Keratinocyte (primary cell): ENCODE results near the gene ERC2. TPM values are rescaled to one million over a fixed set of nuclear protein-coding genes. Genes with fewer than 3 reads are reported as not detected.

Source experiments
- DNase-seq: peaks from one replicate; pipeline ENCODE4 v3.0.0-alpha.2; 2011; ENCODE audit warnings: low read depth, missing footprints, low spot score
- FAIRE-seq: peaks from 2 replicates; lab custom pipeline; 2011; peaks lifted over from hg19 to GRCh38; lab: Jason Lieb, UNC
- H2AFZ ChIP-seq: 2 replicates; pipeline ENCODE4 v1.6.0; 2012; ENCODE audit warnings: low read length, control low read depth, inconsistent platforms; ENCODE audit not compliant: control insufficient read depth
- H3K27ac ChIP-seq: 2 replicates; pipeline ENCODE4 v1.5.1; 2011; ENCODE audit warnings: low read length; ENCODE audit not compliant: control insufficient read depth, insufficient read depth
- H3K27me3 ChIP-seq: 3 replicates; pipeline ENCODE4 v1.6.0; 2011; ENCODE audit warnings: low read length; ENCODE audit not compliant: control insufficient read depth, insufficient read depth; ENCODE audit errors: extremely low read depth
- H3K36me3 ChIP-seq, 2 experiments: 2 replicates in 1 of 2; 3 replicates in 1 of 2; pipeline ENCODE4 v1.5.1; 2011; ENCODE audit warnings: low read length in 2 of 2, mild to moderate bottlenecking in 1 of 2; ENCODE audit not compliant: control insufficient read depth in 2 of 2, insufficient read depth in 2 of 2; ENCODE audit errors: extremely low read depth in 1 of 2
- H3K4me1 ChIP-seq: 3 replicates; pipeline ENCODE4 v1.5.1; 2011; ENCODE audit warnings: low read length; ENCODE audit not compliant: control insufficient read depth, insufficient read depth; ENCODE audit errors: extremely low read depth
- H3K4me2 ChIP-seq: 3 replicates; pipeline ENCODE4 v1.6.0; 2011; ENCODE audit warnings: low read depth, low read length; ENCODE audit not compliant: control insufficient read depth, insufficient read depth; ENCODE audit errors: extremely low read depth
- H3K4me3 ChIP-seq, 3 experiments: fragments of 200-600 bp in 1 of 3; sonication (generic) in 1 of 3; 2 replicates in 2 of 3; 3 replicates in 1 of 3; pipeline ENCODE4 v1.5.1; 2011 to 2016; ENCODE audit warnings: low read length in 3 of 3, mild to moderate bottlenecking in 3 of 3, control low read depth in 2 of 3, inconsistent platforms in 1 of 3, low read depth in 1 of 3, mixed read lengths in 1 of 3, mixed run types in 1 of 3, moderate library complexity in 1 of 3; ENCODE audit not compliant: control insufficient read depth in 2 of 3, insufficient read depth in 2 of 3; ENCODE audit errors: extremely low read depth in 1 of 3
- H3K79me2 ChIP-seq: 2 replicates; pipeline ENCODE4 v1.6.0; 2012; ENCODE audit warnings: low read length; ENCODE audit not compliant: control insufficient read depth, insufficient read depth
- H3K9ac ChIP-seq: 3 replicates; pipeline ENCODE4 v1.6.0; 2011; ENCODE audit warnings: low read length; ENCODE audit not compliant: control insufficient read depth, insufficient read depth; ENCODE audit errors: extremely low read depth
- H3K9me1 ChIP-seq: 3 replicates; pipeline ENCODE4 v1.6.0; 2011; ENCODE audit warnings: low read length; ENCODE audit not compliant: control insufficient read depth, insufficient read depth; ENCODE audit errors: extremely low read depth
- H3K9me3 ChIP-seq: 2 replicates; pipeline ENCODE4 v1.5.1; 2012; ENCODE audit warnings: low read depth, low read length; ENCODE audit not compliant: control insufficient read depth
- H4K20me1 ChIP-seq: 3 replicates; pipeline ENCODE4 v1.6.0; 2011; ENCODE audit warnings: low read length; ENCODE audit not compliant: control insufficient read depth, insufficient read depth; ENCODE audit errors: extremely low read depth
- CTCF ChIP-seq, 3 experiments: IDR thresholded peaks in 1 of 3; conservative IDR thresholded peaks in 1 of 3; optimal IDR thresholded peaks in 1 of 3; 2 replicates in 2 of 3; 3 replicates in 1 of 3; pipeline versions ENCODE3 to v1.5.1; 2011; ENCODE audit warnings: low read length in 3 of 3, mild to moderate bottlenecking in 3 of 3, moderate library complexity in 2 of 3, control low read depth in 1 of 3, inconsistent platforms in 1 of 3; ENCODE audit not compliant: insufficient read depth in 2 of 3; ENCODE audit errors: extremely low read depth in 1 of 3
- EZH2 ChIP-seq: IDR thresholded peaks from one replicate; pipeline ENCODE4 v1.6.1; 2012; ENCODE audit warnings: inconsistent platforms, mild to moderate bottlenecking, low read length, moderate library complexity
- dilution Hi-C: fragments of 300-500 bp; cut with MboI; formaldehyde crosslinking; loops from one replicate; pipeline ENCODE4 v1.7.0; 2020; ENCODE audit warnings: low sequenced_read_pairs; ENCODE audit not compliant: extremely low pct_ligation_motif_present
- polyA plus RNA-seq, 5 experiments: library from polyadenylated mRNA; depleted of rRNA in 3 of 5; stranded (reverse) in 3 of 5; stranded (forward) in 1 of 5; unstranded in 1 of 5; fragments of >200 nt; gene quantifications; 1 replicate in 1 of 5; 2 replicates in 3 of 5; 3 replicates in 1 of 5; pipeline versions ENCODE4 v1.2.1 to v1.2.3, GENCODE V29; 2011 to 2012; ENCODE audit warnings: missing spikeins in 2 of 5, low read depth in 1 of 5, low replicate concordance in 1 of 5

Gene ERC2
- polyA plus RNA-seq, 1 donor (not counting 4 experiments of a cell fraction or from before 2014, with no cell fraction given) = 0.08 TPM

GRCh38 chr3:55782807-55783206 lies 685.5 kb downstream of the ERC2 start:
- Histone ChIP-seq H3K4me3 (no peak overlapping the region), H3K9me3 (no peaks in the 10 kb centered on the region), H3K4me1 (no peaks in the 10 kb centered on the region), H2AFZ (no peak overlapping the region), H3K36me3 (no peaks in the 10 kb centered on the region), H3K9me1 (no peaks in the 10 kb centered on the region), H4K20me1 (no peaks in the 10 kb centered on the region), H3K4me2 (no peak overlapping the region), H3K27me3 (no peaks in the 10 kb centered on the region), H3K79me2 (no peaks in the 10 kb centered on the region), H3K9ac (no peak overlapping the region), H3K27ac (no peak overlapping the region)
- DNase-seq (no peak), FAIRE-seq (no peak)
- TF ChIP-seq CTCF (optimal IDR thresholded peaks at IDR 0.05 in 1 of 3, IDR thresholded peaks at IDR 0.05 in 1 of 3, conservative IDR thresholded peaks at IDR 0.05 in 1 of 3; ENCODE audit: extremely low read depth in 1 of 3, insufficient read depth in 2 of 3, low read length in 3 of 3) (no peak), EZH2 (no peak)
- dilution Hi-C loops = no loop called here

GRCh38 chr3:55782351-55782750 lies 685.9 kb downstream of the ERC2 start:
- DNase-seq = no peak
- dilution Hi-C loops = no loop called here

More at GRCh38 chr3:55782351-55782750, 685.9 kb downstream of the ERC2 start:
- TF ChIP-seq CTCF (optimal IDR thresholded peaks at IDR 0.05 in 1 of 3, IDR thresholded peaks at IDR 0.05 in 1 of 3, conservative IDR thresholded peaks at IDR 0.05 in 1 of 3; ENCODE audit: extremely low read depth in 1 of 3, insufficient read depth in 2 of 3, low read length in 3 of 3) = no peak
- no peak for TF ChIP-seq EZH2
- Histone ChIP-seq H3K36me3 (no peaks in the 10 kb centered on the region), H4K20me1 (no peaks in the 10 kb centered on the region), H3K4me1 (no peaks in the 10 kb centered on the region), H3K4me3 (no peak overlapping the region), H3K4me2 (no peak overlapping the region), H3K9ac (no peak overlapping the region), H3K27ac (no peak overlapping the region), H2AFZ (no peak overlapping the region), H3K9me3 (no peaks in the 10 kb centered on the region), H3K79me2 (no peaks in the 10 kb centered on the region), H3K27me3 (no peaks in the 10 kb centered on the region), H3K9me1 (no peaks in the 10 kb centered on the region)
- no peak for FAIRE-seq
